GM10266 (cell line): ENCODE results near the gene LAMB1.
"Not testable (repeated sequence)": the region's sequence is repeated elsewhere in the genome, so short reads cannot be mapped to it uniquely, and the experiment has no call there.

ENCODE experiments used
- DNase-seq: peaks from one replicate; pipeline ENCODE4 v3.0.0; 2012; ENCODE audit errors: extremely low spot score
- TF ChIP-seq, protein P1 (sequence below): IDR thresholded peaks from 2 replicates; pipeline ENCODE4 v1.5.1; 2012; ENCODE audit warnings: mild to moderate bottlenecking, low read depth; ENCODE audit not compliant: control insufficient read depth, insufficient read depth; ENCODE audit errors: missing control alignments

The LAMB1 gene

DNA sequence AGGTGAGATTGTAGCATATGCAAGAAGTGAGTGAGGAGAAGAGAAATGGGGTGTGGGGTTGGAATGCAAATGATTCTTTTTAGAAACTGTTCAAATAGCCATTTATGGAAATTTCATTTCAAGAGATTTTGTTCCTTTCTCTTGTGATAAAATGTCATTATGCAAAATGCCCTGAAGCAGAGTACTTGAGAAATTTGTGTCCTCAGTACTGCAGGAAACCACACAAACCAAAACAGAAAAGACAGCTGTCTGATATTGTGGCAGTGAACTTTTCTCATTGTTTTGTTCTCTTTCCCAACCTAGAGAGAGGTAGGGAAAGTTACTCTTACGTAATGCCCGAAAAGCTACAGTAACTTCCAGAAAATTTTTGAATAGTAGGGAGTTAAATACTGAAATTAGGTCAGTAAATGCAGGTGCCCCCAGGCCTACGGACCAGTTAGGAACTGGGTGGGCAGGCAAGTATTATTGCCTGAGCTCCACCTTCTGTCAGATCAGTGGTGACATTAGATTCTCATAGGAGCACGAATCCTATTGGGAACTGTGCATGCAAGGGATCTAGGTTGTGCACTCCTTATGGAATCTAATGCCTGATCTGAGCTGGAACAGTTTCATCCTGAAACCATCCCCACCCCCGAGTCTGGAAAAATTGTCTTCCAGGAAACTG, 78.0 kb downstream of the LAMB1 start:
- peak; percentile 38 for DNase-seq

DNA sequence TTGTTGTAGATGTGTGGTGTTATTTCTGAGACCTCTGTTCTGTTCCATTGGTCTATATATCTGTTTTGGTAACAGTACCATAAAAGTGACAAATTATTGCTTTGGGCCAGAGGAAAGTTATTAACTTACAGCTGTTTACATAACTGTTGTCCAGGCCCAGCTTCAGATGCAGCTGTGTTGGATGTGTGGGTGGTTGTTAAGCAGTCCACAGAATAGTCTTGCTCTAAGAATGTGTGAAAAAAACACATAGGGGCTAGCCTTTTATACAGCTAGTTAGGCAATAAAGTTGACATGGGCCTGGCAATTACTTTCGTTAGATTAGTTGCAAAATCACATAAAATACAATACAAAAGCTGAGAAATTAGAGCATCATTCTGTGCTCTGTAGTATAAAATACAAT, 80.1 kb downstream of the LAMB1 start:
- TF ChIP-seq, protein P1, sequence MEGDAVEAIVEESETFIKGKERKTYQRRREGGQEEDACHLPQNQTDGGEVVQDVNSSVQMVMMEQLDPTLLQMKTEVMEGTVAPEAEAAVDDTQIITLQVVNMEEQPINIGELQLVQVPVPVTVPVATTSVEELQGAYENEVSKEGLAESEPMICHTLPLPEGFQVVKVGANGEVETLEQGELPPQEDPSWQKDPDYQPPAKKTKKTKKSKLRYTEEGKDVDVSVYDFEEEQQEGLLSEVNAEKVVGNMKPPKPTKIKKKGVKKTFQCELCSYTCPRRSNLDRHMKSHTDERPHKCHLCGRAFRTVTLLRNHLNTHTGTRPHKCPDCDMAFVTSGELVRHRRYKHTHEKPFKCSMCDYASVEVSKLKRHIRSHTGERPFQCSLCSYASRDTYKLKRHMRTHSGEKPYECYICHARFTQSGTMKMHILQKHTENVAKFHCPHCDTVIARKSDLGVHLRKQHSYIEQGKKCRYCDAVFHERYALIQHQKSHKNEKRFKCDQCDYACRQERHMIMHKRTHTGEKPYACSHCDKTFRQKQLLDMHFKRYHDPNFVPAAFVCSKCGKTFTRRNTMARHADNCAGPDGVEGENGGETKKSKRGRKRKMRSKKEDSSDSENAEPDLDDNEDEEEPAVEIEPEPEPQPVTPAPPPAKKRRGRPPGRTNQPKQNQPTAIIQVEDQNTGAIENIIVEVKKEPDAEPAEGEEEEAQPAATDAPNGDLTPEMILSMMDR, result no peak
- DNase-seq, result no peak

More for the DNA sequence above, 78.0 kb downstream of the LAMB1 start:
- TF ChIP-seq, protein P1, result no peak

DNA sequence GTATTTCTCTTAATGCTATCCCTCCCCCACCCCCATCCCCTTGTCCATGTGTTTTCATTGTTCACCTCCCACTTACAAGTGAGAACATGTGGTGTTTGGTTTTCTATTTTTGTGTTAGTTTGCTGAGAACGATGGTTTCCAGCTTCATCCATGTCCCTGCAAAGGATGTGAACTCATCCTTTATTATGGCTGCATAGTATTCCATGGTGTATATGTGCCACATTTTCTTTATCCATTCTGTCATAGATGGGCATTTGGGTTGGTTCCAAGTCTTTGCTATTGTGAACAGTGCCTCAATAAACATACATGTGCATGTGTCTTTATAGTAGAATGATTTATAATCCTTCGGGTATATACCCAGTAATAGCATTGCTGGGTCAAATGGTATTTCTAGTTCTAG, 81.1 kb downstream of the LAMB1 start:
- not testable (repeated sequence) for DNase-seq

DNA sequence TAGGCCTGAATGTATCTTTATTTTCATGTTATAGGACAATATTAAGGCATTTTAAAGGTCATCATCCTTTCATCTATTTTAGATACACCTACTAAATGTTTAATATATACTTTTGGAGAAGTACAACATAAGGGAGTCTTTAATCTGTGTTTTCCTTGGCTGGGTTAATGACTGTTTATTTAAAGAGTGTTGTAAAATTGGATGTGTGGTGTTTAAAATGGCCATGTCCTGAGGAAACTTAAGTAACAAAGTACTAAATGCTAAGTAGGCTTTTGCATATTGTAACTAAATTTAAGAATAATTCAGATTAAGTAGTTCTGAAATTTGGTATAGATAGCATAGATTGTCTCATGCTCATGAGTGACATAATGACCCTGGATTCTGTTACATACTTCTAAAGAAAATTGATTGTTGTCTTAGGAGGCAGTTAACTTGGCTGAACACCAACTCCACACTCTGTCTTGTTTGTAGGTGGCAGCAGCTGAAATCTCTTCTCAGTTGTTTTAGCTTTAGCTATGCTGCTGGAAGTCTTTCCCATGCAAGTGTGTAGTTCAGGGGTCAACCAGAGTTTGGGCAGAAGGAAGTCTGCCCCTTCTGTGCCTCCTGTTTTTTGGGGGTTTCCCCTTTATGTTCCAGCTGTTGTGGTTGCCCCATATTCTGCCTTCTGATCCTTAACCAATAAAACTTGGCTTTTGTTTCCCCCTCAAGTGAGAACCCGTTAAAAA, 82.8 kb downstream of the LAMB1 start:
- TF ChIP-seq, protein P1, result no peak
- DNase-seq, result no peak

DNA sequence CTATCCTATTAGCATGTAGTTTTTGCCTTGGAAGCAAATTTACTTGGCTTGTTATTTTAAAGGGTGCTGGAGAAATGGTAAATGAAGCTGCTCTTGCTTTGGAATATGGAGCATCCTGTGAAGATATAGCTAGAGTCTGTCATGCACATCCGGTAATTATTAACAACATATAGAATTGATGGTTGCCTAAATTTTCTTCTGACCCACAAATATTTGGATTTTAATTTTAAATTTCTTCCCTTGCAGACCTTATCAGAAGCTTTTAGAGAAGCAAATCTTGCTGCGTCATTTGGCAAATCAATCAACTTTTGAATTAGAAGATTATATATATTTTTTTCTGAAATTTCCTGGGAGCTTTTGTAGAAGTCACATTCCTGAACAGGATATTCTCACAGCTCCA, 84.0 kb downstream of the LAMB1 start:
- no peak for DNase-seq
- TF ChIP-seq, protein P1, result no peak

DNA sequence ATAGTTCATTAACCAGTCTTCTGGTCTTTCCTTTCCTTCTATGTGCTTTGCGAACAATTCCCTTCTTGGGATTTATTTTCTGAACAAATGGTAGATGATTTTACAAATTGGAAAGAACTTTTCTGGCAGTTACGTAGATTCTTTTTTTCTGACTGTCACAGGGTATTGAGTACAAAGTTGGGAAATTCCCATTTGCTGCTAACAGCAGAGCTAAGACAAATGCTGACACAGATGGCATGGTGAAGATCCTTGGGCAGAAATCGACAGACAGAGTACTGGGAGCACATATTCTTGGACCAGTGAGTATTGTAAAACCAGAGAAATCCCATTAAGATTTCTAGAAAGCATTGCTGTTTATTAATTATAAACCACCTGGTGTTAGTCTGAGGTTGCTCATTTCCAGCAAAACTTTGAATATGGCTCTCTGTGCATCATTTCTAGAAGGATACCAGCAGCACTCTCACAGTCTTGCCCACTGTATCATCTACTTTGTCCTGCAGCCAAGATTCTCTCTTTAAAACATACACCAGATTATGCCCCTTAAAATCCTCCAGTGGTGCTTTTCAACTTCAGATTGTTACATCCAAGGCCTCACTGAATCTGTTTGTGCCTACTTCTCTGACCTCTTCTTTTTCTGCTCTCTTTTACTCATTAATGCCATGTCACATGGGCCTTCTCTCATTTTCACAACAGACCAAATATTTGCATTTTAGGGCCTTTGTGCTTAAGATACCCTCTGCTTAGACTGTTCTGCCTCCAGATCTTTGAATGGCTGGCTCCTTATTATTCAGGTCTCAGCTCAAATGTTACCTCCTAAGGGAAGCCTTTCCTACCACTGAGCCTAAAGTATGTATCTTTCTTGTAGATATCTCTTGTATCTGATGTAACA, 85.0 kb downstream of the LAMB1 start:
- TF ChIP-seq, protein P1, result no peak
- no peak for DNase-seq

DNA sequence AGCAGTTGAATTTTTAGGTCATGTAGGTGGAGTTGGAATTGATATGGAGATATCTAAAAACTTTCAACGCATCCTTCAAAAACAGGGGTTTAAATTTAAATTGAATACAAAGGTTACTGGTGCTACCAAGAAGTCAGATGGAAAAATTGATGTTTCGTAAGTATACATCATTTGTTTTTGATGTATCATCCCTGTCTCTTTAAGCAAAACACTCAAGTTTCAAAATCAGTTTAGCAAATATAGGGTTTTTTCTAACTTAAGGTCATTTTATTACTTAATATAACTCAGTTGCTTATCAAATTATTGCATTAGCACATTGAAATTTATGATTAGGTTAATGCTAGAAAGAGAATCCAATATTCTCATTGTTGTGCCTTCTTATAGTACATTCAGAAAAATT, 87.4 kb downstream of the LAMB1 start:
- no peak for DNase-seq

More for the DNA sequence above, 87.4 kb downstream of the LAMB1 start:
- TF ChIP-seq, protein P1, result no peak
